ENCODE data around the gene NFYA.
A peak's percentile ranks its signal among the peaks of the same experiment; 100 is the strongest.

Gene NFYA
- total RNA-seq = 49.4 to 49.9 reads per million in 2 donors

DNA sequence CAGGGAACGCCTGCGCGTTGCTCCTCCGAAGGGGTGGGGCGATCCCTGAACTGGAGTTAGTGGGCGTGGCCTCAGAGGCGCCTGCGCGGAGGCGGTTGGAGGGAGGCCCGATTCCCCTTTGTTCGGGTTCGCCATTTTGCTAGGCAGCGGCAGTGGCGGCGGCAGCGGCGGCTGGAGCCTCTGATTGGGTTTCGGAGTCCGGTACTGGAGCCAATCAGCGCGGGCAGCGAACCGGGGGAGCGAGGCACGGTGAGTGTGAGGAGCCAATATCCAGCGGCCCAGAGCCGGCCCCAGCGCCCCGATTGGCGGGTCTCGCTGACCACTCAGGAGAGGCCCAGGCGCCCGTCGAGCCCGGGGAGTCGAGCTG, at the start of gene NFYA:
NFYA (plus strand) TSS at position 139 of the 367 bp plus-strand sequence. CDS start 6,116 bp downstream, outside the sequence.
- peak in 3 of 5 experiments; percentile 99 to 100 (median 99) for DNase-seq

- no peak for DNase-seq
Measured at GRCh38 chr6:41023114-41023513, 49.7 kb upstream of the NFYA start.

GRCh38 chr6:41025966-41026530, 46.7 kb upstream of the NFYA start:
- no peak for DNase-seq

- DNase-seq = no peak
Measured at GRCh38 chr6:41027241-41027640, 45.5 kb upstream of the NFYA start.

- DNase-seq = peak; percentile 40 to 70 (median 56)
Measured at GRCh38 chr6:41027799-41028560, 44.8 kb upstream of the NFYA start.

DNA sequence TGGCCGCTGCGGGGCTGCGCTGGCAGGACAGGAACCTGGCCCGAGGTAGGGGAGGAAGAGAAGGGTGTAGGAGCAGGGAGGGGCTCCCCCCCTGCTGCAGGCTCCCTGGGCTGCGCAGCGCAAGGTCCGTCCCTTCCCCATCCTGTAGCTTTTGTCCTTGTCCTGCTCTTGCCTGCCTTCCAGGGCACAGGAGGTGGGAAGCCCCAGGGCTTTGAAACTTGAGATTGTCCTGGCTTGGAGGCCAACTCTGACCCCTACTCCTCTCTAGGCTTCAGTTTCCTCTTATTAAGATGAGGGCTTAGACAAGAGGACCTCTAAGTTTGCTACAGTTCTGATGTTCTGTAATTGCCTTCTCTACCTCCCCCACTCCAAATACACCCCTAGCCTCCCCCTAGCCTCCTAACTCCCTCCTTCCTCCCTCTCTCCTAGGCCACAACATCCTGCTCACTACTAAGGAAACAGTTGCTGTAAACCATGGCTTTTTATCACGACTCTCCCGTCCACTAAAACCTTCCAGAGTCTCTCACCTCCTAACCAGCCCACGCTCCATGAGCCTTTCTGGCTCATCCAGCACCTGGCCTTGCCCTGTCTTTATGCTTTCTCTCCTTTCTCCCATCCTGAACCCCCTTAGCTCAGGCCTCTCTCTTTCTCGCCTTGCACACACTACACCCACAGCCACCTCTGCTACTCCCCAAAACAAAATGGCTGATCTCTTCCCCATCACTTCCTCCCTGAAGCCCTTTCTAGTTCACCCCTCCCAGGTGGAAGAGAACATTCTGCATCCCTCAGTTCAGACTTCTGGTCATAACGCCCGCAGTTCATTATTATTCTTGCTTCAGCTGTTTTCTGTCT, 44.0 kb upstream of the NFYA start:
- DNase-seq = no peak

DNA sequence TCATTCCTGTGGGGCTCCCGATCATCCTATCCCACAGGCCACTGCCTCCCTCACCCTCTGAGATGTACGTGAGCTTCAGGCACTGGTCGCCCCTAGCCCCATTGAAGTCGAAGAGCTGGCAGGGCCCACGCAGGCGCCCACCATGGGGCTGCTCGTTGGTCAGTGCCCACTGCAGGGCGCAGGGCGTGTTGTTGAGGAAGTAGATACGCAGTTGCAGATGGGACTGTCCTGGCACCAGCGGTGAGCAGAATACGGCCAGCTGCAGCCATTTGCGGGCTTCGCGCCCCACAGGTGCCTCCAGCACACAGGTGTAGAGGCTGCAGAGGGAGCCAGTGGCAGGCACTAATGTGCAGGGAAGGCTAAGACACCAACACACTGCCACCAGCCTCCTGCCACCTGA, 39.9 kb upstream of the NFYA start:
- no peak for DNase-seq

DNA sequence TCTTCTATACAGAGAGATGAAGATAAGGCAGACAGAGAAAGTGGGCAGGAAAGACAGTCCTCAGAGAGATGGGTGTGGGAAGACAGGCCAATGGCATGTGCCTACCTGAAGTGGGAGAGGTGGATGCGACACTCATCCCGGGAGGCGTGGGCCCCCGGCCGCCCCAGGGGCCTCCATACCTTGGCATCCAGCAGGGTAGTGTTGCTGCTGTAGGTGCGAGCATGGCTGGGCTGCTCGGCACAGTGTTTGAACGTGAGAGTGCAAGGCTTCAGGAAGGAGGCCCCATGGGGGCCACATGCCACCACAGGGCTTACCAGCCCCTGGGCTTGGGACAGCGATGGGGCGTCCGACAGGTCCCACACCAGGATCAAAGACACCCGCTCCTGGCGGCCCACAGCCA, 39.0 kb upstream of the NFYA start:
- DNase-seq = no peak

DNA sequence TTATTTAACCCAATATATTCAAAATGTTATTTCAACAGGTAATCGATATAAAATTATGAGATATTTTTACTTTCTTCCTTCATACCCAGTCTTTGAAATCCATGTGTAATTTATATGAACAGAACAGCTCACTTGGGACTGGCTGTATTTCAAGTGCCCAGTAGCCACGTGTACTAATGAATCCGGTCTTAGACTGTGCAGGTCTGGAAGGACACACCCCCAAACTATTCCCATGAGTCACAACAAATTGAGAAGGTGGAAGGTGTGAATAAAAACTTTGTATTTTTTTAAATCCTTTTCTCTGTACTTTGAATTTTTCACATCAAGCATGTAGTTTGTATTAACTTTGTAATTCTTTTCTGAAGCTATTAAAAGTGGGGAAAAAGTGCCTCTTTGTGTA, 36.6 kb upstream of the NFYA start:
- no peak for DNase-seq

DNA sequence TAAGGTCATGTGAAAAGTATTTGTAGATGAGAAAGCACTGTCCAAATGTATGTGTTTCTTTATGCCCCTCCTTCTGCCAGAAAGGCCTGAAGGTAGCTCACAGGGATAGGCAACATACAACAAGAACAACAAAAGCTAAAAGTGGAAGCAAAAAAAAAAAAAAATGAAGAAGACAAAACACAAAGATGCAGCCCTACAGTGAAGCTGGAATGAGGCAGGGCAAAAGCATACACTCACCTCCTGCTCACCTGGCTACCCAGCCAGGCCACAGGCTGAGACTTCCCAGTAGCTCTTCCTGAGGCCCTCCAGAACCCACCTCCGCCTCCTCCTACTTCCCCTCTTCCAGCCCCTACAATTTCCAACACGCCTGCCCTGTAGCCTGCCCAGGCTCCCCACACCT, 36.2 kb upstream of the NFYA start:
- DNase-seq = no peak

DNA sequence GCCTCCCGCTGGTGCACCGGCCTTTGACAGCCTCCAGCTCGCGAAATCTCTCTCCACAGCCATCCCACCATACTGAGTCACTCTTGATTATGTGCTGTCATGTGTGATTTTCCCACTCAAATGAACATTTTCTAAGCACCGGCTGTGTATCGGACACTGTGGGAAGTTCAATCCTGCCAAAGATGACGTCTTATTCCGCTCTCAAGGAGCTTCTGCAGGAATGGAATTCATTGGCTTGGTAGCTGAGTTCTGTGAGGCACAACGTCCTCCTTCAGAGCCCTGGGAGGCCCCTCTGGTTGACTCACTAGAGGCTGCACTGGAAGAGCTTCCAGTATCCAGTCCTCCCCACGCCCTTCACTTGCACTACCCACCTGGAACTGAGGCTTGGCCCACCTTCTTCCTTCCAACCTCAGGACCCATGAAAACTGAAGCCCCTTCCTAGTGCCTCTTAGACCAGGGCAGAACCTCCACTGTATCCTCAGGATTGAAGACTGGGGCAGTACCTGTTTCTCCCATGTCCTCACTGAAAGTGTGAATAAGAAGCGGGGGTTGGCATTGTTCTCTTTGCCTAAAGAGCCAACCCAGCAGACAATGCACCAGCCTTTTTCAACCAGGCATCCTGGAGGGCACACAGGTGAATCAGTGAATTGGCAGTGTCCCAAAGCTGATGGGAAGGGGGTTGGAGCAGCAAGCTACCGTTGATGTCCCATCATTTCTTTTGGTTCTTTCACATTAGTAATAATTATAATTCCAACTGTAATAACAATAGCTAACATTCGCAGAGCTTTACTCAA, 35.5 kb upstream of the NFYA start:
- no peak for DNase-seq

GRCh38 chr6:41038205-41038604, 34.6 kb upstream of the NFYA start:
- no peak for DNase-seq

DNA sequence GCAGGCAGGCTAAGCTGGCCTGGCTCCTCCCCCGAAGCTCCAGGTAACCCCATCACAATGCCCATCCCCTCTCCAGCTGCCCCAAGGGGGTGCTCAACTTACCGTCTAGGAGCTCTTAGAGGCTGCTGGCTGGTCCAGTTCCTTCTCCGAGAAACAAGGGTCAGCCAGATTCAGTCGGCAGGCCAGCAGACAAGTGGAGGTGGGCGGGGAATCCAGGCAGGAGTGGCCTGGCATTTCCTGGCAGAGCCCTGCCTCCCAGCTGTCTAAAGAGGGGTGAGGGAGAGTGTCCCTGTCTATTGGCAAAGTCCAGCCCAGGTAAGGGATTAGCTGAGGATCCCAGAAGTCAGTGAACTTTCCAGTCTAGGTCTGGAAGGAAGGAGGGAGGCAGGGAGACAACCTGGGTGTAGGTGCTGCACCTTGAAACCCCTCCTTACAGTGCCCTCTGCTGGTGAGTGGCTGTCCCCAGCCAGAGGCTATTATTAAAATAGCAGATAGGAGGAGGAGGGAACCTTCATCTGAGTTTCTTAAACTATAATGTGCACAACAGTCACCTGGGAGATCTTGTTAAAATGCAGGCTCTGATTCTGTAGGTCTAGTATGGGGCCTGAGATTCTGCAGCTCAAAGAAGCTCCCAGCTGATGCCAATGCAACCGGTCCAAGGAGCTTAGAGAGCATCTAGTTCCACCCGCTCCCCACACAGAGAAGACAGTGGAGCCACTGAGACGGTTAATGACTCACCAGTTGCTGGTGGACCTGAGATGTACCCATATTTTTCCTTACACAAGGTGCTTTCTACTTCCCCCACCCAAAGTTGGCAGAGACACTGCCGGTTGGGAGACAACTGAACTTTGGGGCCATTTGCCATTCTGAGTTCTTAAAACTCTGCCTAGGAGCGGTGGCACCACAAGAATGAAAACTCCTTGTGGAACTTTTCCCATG, 33.4 kb upstream of the NFYA start, which contains the start of gene UNC5CL:
UNC5CL (minus strand) TSS at position 162 of the 939 bp plus-strand sequence. CDS start 4,147 bp downstream, outside the sequence.
- DNase-seq = peak in 3 of 5 experiments; percentile 25 to 50 (median 37)

DNA sequence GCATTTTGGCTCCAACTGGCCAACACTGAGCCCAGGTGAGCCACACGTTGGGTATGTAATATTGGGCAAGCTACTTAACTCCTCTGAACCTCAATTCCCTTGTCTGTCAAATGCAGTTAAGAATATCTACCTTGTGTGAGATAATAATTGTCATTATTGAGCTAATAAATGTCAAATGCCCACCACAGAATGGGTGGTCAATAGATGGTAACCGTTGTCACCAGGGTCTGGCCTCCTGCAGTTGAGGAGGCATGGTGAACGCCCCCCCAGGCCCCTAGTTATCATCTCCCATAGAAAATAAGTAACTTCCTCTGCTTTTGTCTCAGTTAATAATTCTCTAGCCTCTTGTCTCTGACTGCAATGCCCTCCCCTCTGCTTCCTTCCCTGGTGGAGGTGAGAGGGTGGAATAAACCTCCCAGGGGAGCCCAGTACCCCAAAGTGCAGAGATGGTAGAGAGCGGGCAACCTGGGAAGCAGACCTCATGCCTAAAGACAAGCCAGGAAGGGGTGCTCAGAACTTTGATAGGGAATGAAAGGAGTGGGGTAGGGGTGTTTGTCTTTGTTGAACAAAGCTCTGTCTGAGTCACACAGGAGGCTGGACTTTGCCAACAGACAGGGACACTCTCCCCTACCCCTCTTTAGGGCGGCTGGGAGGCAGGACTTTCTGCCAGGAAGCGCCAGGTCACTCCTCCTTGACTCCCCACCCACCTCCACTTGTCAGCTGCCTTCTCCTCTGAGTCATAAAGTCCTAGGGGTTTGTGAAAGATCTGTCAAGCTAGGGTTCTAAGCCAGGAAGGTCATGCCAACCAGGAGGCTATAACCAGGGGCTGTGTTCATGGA, 32.5 kb upstream of the NFYA start:
- no peak for DNase-seq

DNA sequence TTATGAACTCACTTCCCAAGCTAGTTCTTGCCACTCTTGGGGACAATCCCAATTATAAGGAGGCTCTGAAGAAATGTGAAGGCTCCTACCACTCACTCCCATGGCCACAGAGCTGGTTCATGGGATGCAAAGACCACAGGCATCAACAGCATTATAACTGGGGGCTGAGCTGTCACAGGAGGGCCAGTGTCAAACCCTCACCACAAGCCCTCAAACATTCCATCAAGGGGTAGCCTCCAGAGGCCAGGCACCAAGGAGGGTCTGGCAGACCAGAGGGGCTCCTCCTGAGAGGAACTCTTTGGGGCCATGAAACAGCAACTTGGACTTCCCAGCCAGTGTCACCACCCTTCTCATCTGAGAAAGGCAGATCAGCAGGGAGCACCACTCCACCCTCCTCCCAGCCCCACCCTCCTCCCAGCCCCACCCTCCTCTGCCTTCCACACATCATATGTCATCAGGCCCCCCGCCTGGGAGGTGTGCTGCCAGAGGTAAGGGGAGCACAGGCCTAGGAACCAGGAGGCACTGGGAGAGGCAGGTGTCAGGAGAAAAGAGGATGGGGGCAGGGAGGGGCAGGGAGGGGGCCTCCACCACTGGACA, 31.7 kb upstream of the NFYA start:
- no peak for DNase-seq

- DNase-seq = no peak
Measured at GRCh38 chr6:41042226-41043055, 30.3 kb upstream of the NFYA start, which contains the start of gene TSPO2. Gene TSPO2 (plus strand): TSS chr6:41042467. CDS start chr6:41042986, 519 bp downstream.

DNA sequence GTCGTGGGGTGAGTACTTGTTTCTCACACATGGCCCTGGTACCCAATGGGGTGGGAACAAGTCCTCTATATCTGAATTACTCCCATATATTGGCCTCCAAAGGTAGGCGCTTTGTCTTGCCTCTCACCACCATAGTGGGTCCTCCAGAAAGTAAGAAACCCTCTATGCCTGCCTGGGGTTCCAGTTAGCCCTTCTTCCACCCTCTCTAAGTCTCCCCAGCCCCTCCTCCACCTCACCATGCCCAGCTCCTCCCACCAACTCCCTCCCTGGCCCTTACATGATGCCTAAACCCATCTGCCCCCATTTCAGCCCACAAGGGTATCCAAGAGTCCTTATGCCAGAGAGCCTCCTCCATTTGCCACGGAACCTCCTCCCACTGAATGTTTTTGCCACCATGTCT, 29.6 kb upstream of the NFYA start:
- DNase-seq = no peak

GRCh38 chr6:41045664-41046063, 27.1 kb upstream of the NFYA start:
- DNase-seq = no peak

GRCh38 chr6:41046084-41046483, 26.7 kb upstream of the NFYA start:
- DNase-seq = no peak

Data from T-helper 2 cell (primary cell).